ENCODE measurements around the gene AXDND1.
"Not testable (repeated sequence)": the region's sequence is repeated elsewhere in the genome, so short reads cannot be mapped to it uniquely, and the experiment has no call there.

Gene AXDND1

GRCh38 chr1:179490611-179491010 lies 124.8 kb downstream of the AXDND1 start:
- DNase-seq: no peak

GRCh38 chr1:179493323-179493722 lies 127.6 kb downstream of the AXDND1 start:
- no peak for DNase-seq

GRCh38 chr1:179506199-179506598 lies 140.4 kb downstream of the AXDND1 start:
- no peak for DNase-seq

GRCh38 chr1:179509384-179509783 lies 143.6 kb downstream of the AXDND1 start:
- DNase-seq: no peak

GRCh38 chr1:179510038-179510437 lies 144.3 kb downstream of the AXDND1 start:
- no peak for DNase-seq

GRCh38 chr1:179516976-179517705 lies 151.4 kb downstream of the AXDND1 start:
- no peak for DNase-seq

GRCh38 chr1:179518544-179518943 lies 152.8 kb downstream of the AXDND1 start:
- not testable (repeated sequence) for DNase-seq

GRCh38 chr1:179529482-179530195 lies 163.9 kb downstream of the AXDND1 start:
- no peak for DNase-seq

- DNase-seq: no peak
Observed at GRCh38 chr1:179530352-179530751, 164.6 kb downstream of the AXDND1 start.

GRCh38 chr1:179541774-179542173 lies 176.0 kb downstream of the AXDND1 start:
- DNase-seq: no peak

- no peak for DNase-seq
Observed at GRCh38 chr1:179545321-179545720, 179.6 kb downstream of the AXDND1 start.

- no peak for DNase-seq
Observed at GRCh38 chr1:179547021-179547535, 181.3 kb downstream of the AXDND1 start.

- no peak for DNase-seq
Observed at GRCh38 chr1:179548666-179549367, 183.0 kb downstream of the AXDND1 start.

- DNase-seq: no peak
Observed at GRCh38 chr1:179549368-179549700, 183.6 kb downstream of the AXDND1 start.

- DNase-seq: no peak
Observed at GRCh38 chr1:179550746-179551682, 185.2 kb downstream of the AXDND1 start.

- no peak for DNase-seq
Observed at GRCh38 chr1:179554427-179554826, 188.7 kb downstream of the AXDND1 start.

GRCh38 chr1:179558078-179558477 lies 192.3 kb downstream of the AXDND1 start:
- no peak for DNase-seq

- no peak for DNase-seq
Observed at GRCh38 chr1:179575497-179576314, 209.9 kb downstream of the AXDND1 start, which contains the start of gene NPHS2. NPHS2 (minus strand) TSS chr1:179575948; CDS start chr1:179575864, 84 bp downstream.

GRCh38 chr1:179576509-179576908 lies 210.7 kb downstream of the AXDND1 start:
- no peak for DNase-seq

- no peak for DNase-seq
Observed at GRCh38 chr1:179583771-179584320, 218.1 kb downstream of the AXDND1 start.
